ENCODE results near the gene DNAJC1.
"Not testable (repeated sequence)": the region's sequence is repeated elsewhere in the genome, so short reads cannot be mapped to it uniquely, and the experiment has no call there.

DNAJC1 gene

GRCh38 chr10:21724020-21724589 is 279.4 kb downstream of the DNAJC1 start:
- Histone ChIP-seq H3K4me3 (no peak overlapping the region), H3K36me3 (replicated peaks) (no peaks in the 10 kb centered on the region), H3K4me1 (peaks cover 57% of the 10 kb centered on the region), H3K9me3 (no peaks in the 10 kb centered on the region), H3K27me3 (ENCODE audit: low read depth) (no peaks in the 10 kb centered on the region)
- no peak for DNase-seq (ENCODE audit: low spot score in 2 of 2)
- in situ Hi-C loops (cut with MboI; ENCODE audit: low sequenced_read_pairs), result no loop called here

GRCh38 chr10:21722209-21722608 is 281.3 kb downstream of the DNAJC1 start:
- DNase-seq (ENCODE audit: low spot score in 2 of 2), result no peak
- in situ Hi-C loops (cut with MboI; ENCODE audit: low sequenced_read_pairs), result no loop called here

GRCh38 chr10:21721000-21721665 is 282.4 kb downstream of the DNAJC1 start:
- Histone ChIP-seq H3K4me1 (peaks cover 36% of the 10 kb centered on the region), H3K4me3 (no peak overlapping the region), H3K27me3 (ENCODE audit: low read depth) (no peaks in the 10 kb centered on the region), H3K9me3 (no peaks in the 10 kb centered on the region), H3K36me3 (replicated peaks) (no peaks in the 10 kb centered on the region)
- DNase-seq (ENCODE audit: low spot score in 2 of 2), result no peak
- in situ Hi-C loops (cut with MboI; ENCODE audit: low sequenced_read_pairs), result no loop called here

More at GRCh38 chr10:21722209-21722608, 281.3 kb downstream of the DNAJC1 start:
- H3K36me3 ChIP-seq (replicated peaks), result no peaks in the 10 kb centered on the region
- no peak overlapping the region for H3K4me3 ChIP-seq
- peaks cover 47% of the 10 kb centered on the region for H3K4me1 ChIP-seq
- no peaks in the 10 kb centered on the region for H3K9me3 ChIP-seq
- no peaks in the 10 kb centered on the region for H3K27me3 ChIP-seq (ENCODE audit: low read depth)

GRCh38 chr10:21720090-21720489 is 283.4 kb downstream of the DNAJC1 start:
- Histone ChIP-seq H3K9me3 (no peaks in the 10 kb centered on the region), H3K4me1 (peaks cover 37% of the 10 kb centered on the region), H3K27me3 (ENCODE audit: low read depth) (no peaks in the 10 kb centered on the region), H3K4me3 (no peak overlapping the region), H3K36me3 (replicated peaks) (no peaks in the 10 kb centered on the region)
- peak; percentile 59 to 98 for DNase-seq (ENCODE audit: low spot score in 2 of 2)
- in situ Hi-C loops (cut with MboI; ENCODE audit: low sequenced_read_pairs), result no loop called here

- in situ Hi-C loops (cut with MboI; ENCODE audit: low sequenced_read_pairs), result no loop called here
- no peak for DNase-seq (ENCODE audit: low spot score in 2 of 2)
- no peaks in the 10 kb centered on the region for H3K36me3 ChIP-seq (replicated peaks)
- H3K9me3 ChIP-seq, result no peaks in the 10 kb centered on the region
- H3K27me3 ChIP-seq (ENCODE audit: low read depth), result no peaks in the 10 kb centered on the region
- H3K4me1 ChIP-seq, result peaks cover 36% of the 10 kb centered on the region
- H3K4me3 ChIP-seq, result no peak overlapping the region
Observed at GRCh38 chr10:21719502-21719901, 284.0 kb downstream of the DNAJC1 start.

GRCh38 chr10:21717437-21718054 is 286.0 kb downstream of the DNAJC1 start:
- peaks cover 29% of the 10 kb centered on the region for H3K4me1 ChIP-seq
- H3K36me3 ChIP-seq (replicated peaks); H3K27me3 ChIP-seq (ENCODE audit: low read depth); H3K4me3 ChIP-seq; H3K9me3 ChIP-seq; DNase-seq (ENCODE audit: low spot score in 2 of 2); in situ Hi-C loops (cut with MboI; ENCODE audit: low sequenced_read_pairs): not testable (repeated sequence)

GRCh38 chr10:21715531-21716195 is 287.9 kb downstream of the DNAJC1 start:
- no peaks in the 10 kb centered on the region for H3K27me3 ChIP-seq (ENCODE audit: low read depth)
- in situ Hi-C loops (cut with MboI; ENCODE audit: low sequenced_read_pairs), result no loop called here
- no peak overlapping the region for H3K4me3 ChIP-seq
- H3K36me3 ChIP-seq (replicated peaks), result no peaks in the 10 kb centered on the region; the same call in 1 of the 2 replicates
- no peaks in the 10 kb centered on the region for H3K9me3 ChIP-seq
- peaks cover 25% of the 10 kb centered on the region for H3K4me1 ChIP-seq
- peak in 1 of 2 experiments; percentile 66 for DNase-seq (ENCODE audit: low spot score in 2 of 2)

- Histone ChIP-seq H3K9me3 (no peaks in the 10 kb centered on the region), H3K4me3 (no peak overlapping the region), H3K36me3 (replicated peaks) (no peaks in the 10 kb centered on the region; the same call in none of the 2 replicates), H3K27me3 (ENCODE audit: low read depth) (no peaks in the 10 kb centered on the region), H3K4me1 (peaks cover 10% of the 10 kb centered on the region)
- in situ Hi-C loops (cut with MboI; ENCODE audit: low sequenced_read_pairs), result no loop called here
- no peak for DNase-seq (ENCODE audit: low spot score in 2 of 2)
Observed at GRCh38 chr10:21712975-21713374, 290.6 kb downstream of the DNAJC1 start.

- Histone ChIP-seq H3K9me3 (no peaks in the 10 kb centered on the region), H3K27me3 (ENCODE audit: low read depth) (no peaks in the 10 kb centered on the region), H3K4me3 (no peak overlapping the region), H3K4me1 (peaks cover 7% of the 10 kb centered on the region), H3K36me3 (replicated peaks) (no peaks in the 10 kb centered on the region; the same call in none of the 2 replicates)
- no peak for DNase-seq (ENCODE audit: low spot score in 2 of 2)
- in situ Hi-C loops (cut with MboI; ENCODE audit: low sequenced_read_pairs), result no loop called here
Observed at GRCh38 chr10:21707498-21707897, 296.0 kb downstream of the DNAJC1 start.

Measured in HAP-1 (cell line).